Uterus (tissue), 4 donors: ENCODE results near the gene NPB. TPM values are rescaled to one million over a fixed set of nuclear protein-coding genes. Genes with fewer than 3 reads are reported as not detected.

Experiments
- DNase-seq, 2 donors: peaks; one replicate each; pipeline ENCODE4 v3.0.0-alpha.2; 2019 to 2020
- H3K27ac ChIP-seq, 2 donors: fragments of 200-600 bp; sonication (generic); 1 replicate in 1 of 2; 2 replicates in 1 of 2; pipeline ENCODE4 v1.5.1; 2016 to 2018
- H3K27me3 ChIP-seq, 2 donors: fragments of 200-600 bp; sonication (generic); one replicate each; pipeline ENCODE4 v1.5.1; 2018 to 2019; ENCODE audit warnings: control low read depth in 1 of 2
- H3K36me3 ChIP-seq, 2 donors: fragments of 200-600 bp; sonication (generic); one replicate each; pipeline ENCODE4 v1.5.1; 2019; ENCODE audit warnings: control low read depth in 1 of 2
- H3K4me1 ChIP-seq, 2 donors: fragments of 200-600 bp; sonication (generic); one replicate each; pipeline ENCODE4 v1.5.1; 2018 to 2019; ENCODE audit warnings: control low read depth in 1 of 2
- H3K4me3 ChIP-seq, 2 donors: fragments of 200-600 bp; sonication (generic); 1 replicate in 1 of 2; 2 replicates in 1 of 2; pipeline ENCODE4 v1.5.1; 2018 to 2019; ENCODE audit warnings: mild to moderate bottlenecking in 1 of 2
- H3K9me3 ChIP-seq, 2 donors: fragments of 200-600 bp; sonication (generic); one replicate each; pipeline ENCODE4 v1.5.1; 2019; ENCODE audit warnings: control low read depth in 1 of 2
- CTCF ChIP-seq, 4 experiments: fragments of 200-600 bp in 2 of 4; fragments of 450-650 bp in 2 of 4; sonication (generic) in 2 of 4; IDR thresholded peaks; one replicate each; pipeline ENCODE4 v1.5.1; 2016 to 2019; ENCODE audit warnings: antibody characterized with exemption in 4 of 4, mild to moderate bottlenecking in 2 of 4, moderate library complexity in 1 of 4
- POLR2A ChIP-seq, 2 donors: fragments of 450-650 bp; IDR thresholded peaks; one replicate each; pipeline ENCODE4 v1.6.1; 2016; ENCODE audit warnings: antibody characterized with exemption in 2 of 2, mild to moderate bottlenecking in 1 of 2, moderate library complexity in 1 of 2
- intact Hi-C: fragments of 100-400 bp; cut with DNase I; formaldehyde crosslinking; loops from one replicate; pipeline ENCODE4 v1.15.1; 2023; ENCODE audit warnings: low total_unique reads
- total RNA-seq, 4 donors: library from RNA; depleted of rRNA in 3 of 4; stranded (reverse); fragments of >200 nt in 3 of 4; gene quantifications; one replicate each; pipeline versions ENCODE4 v1.1.0 to v1.2.4, GENCODE V29; 2014 to 2023
- donor health status: DM: yes; HTN: yes; CAD: no.

NPB gene
- total RNA-seq, result 1 to 10 TPM in 2 of 4 donors, not detected in 2; 2.0 to 2.1 TPM

- intact Hi-C loops, result no loop called here
- TF ChIP-seq CTCF (IDR thresholded peaks at IDR 0.05) (no peak), POLR2A (IDR thresholded peaks at IDR 0.05) (no peak)
- DNase-seq, result no peak
- no peaks in the 10 kb centered on the region for H3K36me3 ChIP-seq
- no peaks in the 10 kb centered on the region for H3K9me3 ChIP-seq
- no peaks in the 10 kb centered on the region for H3K27me3 ChIP-seq
- no peak within 1 kb of the TSS for H3K27ac ChIP-seq
- peak within 1 kb of the TSS in 1 of 2 donors; percentile 15 for H3K4me3 ChIP-seq
- peaks cover 0 to 16% of the 10 kb centered on the region in 2 donors for H3K4me1 ChIP-seq
These were observed at the start of gene NPB for GRCh38 chr17:81902023-81902652. Gene NPB, plus strand, starts transcription at chr17:81902238. Its CDS starts 40 bp downstream, at chr17:81902278.

- Histone ChIP-seq H3K4me3 (no peak overlapping the region), H3K9me3 (no peaks in the 10 kb centered on the region), H3K27ac (no peak overlapping the region), H3K27me3 (no peaks in the 10 kb centered on the region), H3K4me1 (peaks cover 8 to 12% of the 10 kb centered on the region in 2 donors), H3K36me3 (no peaks in the 10 kb centered on the region)
- intact Hi-C loops, result no loop called here
- no peak for DNase-seq
- TF ChIP-seq POLR2A (IDR thresholded peaks at IDR 0.05) (no peak), CTCF (IDR thresholded peaks at IDR 0.05) (no peak)
These were observed 46.9 kb upstream of the NPB start for GRCh38 chr17:81854974-81855774.

- intact Hi-C loops, result no loop called here
- no peak for DNase-seq
- H3K9me3 ChIP-seq, result no peaks in the 10 kb centered on the region
- no peaks in the 10 kb centered on the region for H3K36me3 ChIP-seq
- TF ChIP-seq POLR2A (IDR thresholded peaks at IDR 0.05) (no peak), CTCF (IDR thresholded peaks at IDR 0.05) (no peak)
- H3K27me3 ChIP-seq, result no peaks in the 10 kb centered on the region
- H3K4me3 ChIP-seq, result no peak overlapping the region
- H3K27ac ChIP-seq, result no peak overlapping the region
- H3K4me1 ChIP-seq, result peaks cover 12% of the 10 kb centered on the region in 2 donors
These were observed 43.7 kb upstream of the NPB start for GRCh38 chr17:81858170-81858966.

GRCh38 chr17:81858967-81859905, 42.8 kb upstream of the NPB start:
- Histone ChIP-seq H3K4me1 (peaks cover 12% of the 10 kb centered on the region in 2 donors), H3K4me3 (peak overlapping the region; percentile 65 to 97), H3K36me3 (no peaks in the 10 kb centered on the region), H3K27me3 (no peaks in the 10 kb centered on the region), H3K27ac (peak overlapping the region; percentile 72 to 96), H3K9me3 (no peaks in the 10 kb centered on the region)
- intact Hi-C loops, result no loop called here
- TF ChIP-seq POLR2A (IDR thresholded peaks at IDR 0.05) (no peak), CTCF (IDR thresholded peaks at IDR 0.05) (no peak)
- DNase-seq, result no peak
